HCEC 1CT (cell line): Measurements from ENCODE around the gene TPST2.
"Not testable (repeated sequence)": the region's sequence is repeated elsewhere in the genome, so short reads cannot be mapped to it uniquely, and the experiment has no call there.

Experiments used
- DNase-seq: peaks from one replicate; pipeline ENCODE4 v3.0.0-alpha.2; 2017

TPST2 gene

DNA sequence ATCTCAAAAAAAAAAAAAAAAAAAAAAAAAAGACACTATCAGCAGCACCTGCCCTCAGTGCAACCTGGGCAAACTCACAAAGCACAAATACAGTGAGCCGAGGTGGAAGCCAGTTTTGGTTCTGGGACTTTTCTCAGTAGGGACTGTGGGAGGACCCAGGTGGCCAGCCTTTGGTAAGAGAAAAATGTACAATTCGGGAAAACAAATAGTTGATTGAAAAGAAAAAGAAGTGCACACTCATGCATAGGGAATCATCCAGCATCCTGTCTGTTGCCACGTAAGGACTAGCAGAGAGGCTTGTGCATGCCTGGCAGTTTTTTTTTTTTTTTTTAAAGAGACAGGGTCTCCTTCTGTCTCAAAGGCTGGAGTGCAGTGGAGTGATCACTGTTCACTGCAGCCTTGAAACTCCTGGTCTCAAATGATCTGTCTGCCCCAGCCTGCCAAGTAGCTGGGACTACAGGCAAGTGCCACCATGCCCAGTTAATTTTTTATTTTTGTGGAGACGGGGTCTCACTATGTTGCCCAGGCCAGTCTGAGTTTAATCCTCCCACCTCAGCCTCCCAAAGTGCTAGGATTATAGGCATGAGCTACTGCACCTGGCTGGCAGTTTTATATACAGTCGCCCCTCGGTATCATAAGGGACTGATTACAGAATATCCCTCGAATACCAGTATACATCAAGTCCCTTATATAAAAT lies 36.7 kb downstream of the TPST2 start:
- peak; percentile 88 for DNase-seq

GRCh38 chr22:26552466-26552865 lies 37.5 kb downstream of the TPST2 start:
- DNase-seq, result no peak

- DNase-seq, result no peak
These were observed 38.4 kb downstream of the TPST2 start for GRCh38 chr22:26551568-26551967.

DNA sequence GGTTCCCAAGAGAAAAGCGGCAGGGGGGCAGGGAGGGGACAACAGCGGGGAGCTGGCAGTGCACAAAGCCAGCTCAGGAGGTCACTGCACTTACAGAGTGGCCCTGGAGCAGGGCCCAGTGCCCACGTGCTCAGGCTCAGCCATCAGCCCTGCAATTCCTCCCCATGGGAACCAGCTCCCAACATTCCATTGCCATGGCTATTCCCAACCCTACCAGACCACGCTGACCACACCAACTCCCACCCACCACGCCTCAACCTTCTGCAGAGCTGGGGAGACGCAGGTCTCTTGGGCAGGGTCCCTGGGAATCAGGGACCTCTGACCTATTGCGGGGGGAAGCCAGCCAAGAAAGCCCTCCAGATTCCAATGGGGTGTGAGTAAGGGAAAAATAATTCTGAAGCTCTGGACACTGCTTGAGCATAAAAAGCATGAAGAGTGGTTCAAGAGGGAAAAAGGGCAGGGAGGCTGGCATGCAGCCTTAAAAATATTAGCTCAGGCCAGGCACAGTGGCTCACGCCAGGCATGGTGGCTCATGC lies 39.4 kb downstream of the TPST2 start:
- DNase-seq, result peak; percentile 73

- DNase-seq, result no peak
These were observed 39.9 kb downstream of the TPST2 start for GRCh38 chr22:26549902-26550497.

DNA sequence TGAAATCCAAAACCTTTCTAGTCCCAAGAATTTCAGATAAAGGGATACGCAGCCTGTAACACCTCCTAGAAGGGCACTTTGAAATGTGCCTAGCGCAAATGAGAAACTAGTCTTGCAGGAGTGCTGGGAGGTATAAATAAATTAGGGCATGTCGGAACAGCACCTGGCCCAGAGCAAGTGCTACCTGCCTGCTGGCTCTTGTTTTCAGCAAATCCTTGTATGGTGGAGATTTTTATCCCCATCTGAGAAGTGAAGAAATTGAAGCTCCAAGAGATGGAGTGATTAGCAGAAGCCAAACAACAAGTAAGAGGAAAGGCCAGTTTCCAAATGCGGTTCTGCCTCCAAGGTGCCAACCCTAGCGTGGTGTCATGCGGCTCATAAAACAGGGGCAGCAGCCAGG lies 40.9 kb downstream of the TPST2 start:
- DNase-seq, result no peak

DNA sequence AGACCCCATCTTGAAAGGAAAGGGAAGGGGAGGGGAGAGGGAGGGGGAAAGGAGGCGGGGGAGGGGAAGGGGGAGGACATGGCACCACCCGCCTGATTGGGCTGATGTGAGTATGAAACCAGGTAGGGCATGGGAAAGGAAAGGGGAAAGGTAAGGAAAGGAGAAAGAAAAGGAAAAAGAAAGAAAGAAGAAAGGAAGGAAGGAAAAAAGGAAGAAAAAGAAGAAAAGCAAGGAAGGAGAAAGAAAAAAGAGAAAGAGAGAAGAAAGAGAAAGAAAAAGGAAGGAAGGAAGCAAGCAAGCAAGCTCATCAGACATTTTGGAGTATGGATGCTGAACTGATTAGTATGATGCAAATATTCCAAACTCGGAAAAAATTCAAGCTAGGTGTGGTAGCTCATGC lies 41.6 kb downstream of the TPST2 start:
- DNase-seq, result no peak

GRCh38 chr22:26547837-26548236 lies 42.1 kb downstream of the TPST2 start:
- DNase-seq, result no peak

- DNase-seq, result no peak
These were observed 42.5 kb downstream of the TPST2 start for GRCh38 chr22:26547426-26547825.

DNA sequence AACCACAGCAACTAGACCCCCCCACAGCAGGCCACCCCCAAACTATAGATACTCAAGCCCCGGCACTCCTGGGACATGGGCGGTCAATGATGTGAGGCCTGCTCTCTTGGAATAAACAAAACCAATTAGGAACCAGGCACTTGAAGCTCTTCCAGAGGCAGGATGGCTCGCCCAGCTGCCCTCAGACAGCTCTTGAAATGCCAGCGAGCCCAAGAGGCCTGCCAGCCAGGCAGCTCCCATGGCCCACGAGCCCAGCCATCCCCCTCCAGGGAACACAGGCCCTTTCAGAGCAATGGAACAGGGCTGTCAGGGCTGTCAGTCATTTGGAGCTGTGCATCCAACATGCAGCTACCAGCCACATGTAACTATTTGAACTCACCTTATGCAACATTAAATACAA lies 43.6 kb downstream of the TPST2 start:
- no peak for DNase-seq

DNA sequence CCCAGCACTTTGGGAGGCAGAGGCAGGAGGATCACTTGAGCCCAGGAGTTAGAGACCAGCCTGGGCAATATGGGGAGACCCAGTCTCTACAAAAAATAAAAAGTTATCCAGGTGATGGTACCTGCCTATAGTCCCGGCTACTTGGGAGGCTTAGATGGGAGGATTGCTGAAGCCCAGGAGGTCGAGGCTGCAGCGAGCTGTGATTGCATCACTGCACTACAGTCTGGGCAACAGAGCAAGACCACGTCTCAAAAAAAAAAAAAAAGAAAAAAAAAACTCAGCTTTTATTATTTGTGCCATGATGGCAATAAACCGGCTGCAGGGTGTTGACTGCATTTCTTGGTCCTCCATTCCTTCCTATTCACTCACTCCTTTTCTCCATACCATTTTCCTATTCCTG lies 44.1 kb downstream of the TPST2 start:
- DNase-seq, result no peak

DNA sequence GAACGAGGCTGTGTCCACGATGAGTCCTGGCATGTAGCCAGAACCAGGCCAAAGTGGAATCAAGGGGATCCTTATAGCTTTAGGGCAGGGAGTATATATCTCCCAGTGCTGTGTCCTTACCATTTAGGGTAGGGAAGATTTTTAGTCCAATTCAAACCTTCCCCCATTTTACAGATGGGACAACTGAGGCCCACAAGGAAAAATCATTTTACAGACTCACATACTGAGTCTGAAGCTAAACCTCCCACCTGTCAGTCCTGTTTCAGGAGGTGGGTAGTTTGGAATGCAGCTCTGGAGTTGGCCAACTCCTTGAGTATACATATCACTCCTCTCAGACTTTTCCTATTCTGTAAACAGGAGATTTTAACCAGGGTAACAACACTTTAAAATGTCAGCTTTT lies 44.5 kb downstream of the TPST2 start:
- DNase-seq, result no peak

- DNase-seq, result no peak
These were observed 45.4 kb downstream of the TPST2 start for GRCh38 chr22:26544489-26544888.

GRCh38 chr22:26542831-26543230 lies 47.1 kb downstream of the TPST2 start:
- DNase-seq, result no peak

DNA sequence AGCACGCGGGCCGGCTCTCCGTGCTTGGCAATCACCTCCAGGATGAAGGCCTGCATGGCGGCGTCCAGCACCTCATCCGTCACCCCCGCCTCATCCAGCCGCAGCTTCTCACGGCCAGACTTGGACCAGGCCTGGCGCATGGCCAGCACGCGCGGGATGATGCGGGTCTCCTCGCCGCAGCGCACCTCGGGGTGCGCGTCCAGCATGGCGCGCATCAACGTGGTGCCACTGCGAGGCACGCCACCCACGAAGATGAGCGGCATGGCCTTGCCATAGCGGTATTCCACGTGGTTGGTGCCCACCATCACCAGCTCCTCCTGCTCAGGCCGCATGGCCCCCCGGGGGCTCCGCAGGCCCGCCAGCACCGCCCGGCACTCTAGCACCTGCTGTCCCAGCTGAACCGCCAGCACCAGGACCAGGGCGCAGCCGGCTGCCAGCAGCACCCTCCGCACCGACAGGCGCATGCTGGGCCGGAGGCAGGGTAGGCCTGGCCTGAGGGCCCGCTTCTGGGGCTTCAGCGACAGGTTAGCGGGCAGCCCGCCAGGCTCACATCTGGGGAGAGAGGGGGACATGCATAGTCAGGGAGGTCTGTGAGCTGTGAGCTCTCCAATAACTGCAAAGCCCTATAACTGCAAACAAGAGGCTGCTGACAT lies 48.6 kb downstream of the TPST2 start:
- DNase-seq, result no peak

DNA sequence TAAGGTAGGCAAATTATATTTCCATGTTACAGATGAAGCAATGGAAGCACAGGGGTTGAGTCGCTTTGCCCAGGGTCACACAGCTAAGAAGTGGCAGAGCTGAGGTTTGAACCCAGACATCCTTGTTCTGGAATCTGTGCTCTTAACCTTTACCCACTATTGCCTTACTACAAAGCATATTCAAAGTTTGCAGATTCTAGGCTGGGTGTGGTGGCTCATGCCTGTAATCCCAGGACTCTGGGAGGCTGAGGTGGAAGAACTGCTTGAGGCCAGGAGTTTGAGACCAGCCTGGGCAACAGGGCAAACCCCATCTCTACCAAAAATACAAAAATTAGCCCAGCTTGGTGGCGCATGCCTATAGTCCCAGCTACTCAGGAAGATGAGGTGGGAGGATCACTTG lies 49.8 kb downstream of the TPST2 start:
- no peak for DNase-seq

GRCh38 chr22:26536762-26537134 lies 53.2 kb downstream of the TPST2 start:
- no peak for DNase-seq

DNA sequence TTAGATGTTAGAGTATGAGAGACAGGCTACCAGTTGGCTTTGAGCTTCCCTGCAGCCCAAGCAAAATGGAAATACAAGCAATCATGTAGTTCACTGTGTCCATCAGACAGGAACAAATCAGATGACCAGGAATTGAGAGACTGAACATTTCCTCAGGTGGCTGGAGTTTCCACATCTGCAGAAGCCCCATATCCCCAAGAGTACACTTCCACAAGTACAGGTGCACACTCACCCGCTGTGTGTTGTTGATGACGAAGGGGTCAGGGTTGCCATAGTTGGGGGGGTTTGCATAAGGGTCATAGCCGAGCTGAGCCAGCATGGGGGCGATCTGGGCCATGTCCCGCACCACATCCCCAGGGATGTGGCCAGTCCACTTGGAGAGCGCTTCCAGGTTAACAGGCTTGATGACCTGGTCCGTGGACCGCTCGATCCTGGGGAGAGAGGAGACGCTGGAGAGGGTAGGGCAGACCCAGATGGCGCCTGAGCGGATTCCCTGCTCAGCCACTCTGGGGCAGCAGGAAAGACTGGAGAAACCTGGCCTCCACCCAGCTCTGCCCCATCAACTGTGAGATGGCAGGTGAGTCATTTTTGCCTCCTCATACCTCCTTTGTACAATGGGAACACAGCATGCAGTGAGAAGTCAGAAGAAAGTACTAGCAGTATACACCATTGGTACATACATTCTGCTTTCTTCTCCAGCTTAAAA lies 53.7 kb downstream of the TPST2 start:
- DNase-seq, result no peak

DNA sequence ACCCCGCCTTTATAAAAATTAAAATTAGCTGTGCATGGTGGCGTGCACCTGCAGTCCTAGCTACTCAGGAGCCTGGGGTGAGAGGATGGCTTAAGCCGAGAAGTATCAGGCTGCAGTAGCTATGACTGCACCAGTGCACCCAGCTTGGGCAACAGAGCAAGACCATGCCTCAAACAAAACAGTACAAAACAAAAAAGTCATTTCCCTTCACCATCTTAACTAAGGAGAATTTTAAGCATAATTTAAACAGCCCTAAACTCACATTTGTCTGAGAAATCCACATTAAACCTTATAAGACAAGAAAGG lies 54.4 kb downstream of the TPST2 start:
- no peak for DNase-seq

DNA sequence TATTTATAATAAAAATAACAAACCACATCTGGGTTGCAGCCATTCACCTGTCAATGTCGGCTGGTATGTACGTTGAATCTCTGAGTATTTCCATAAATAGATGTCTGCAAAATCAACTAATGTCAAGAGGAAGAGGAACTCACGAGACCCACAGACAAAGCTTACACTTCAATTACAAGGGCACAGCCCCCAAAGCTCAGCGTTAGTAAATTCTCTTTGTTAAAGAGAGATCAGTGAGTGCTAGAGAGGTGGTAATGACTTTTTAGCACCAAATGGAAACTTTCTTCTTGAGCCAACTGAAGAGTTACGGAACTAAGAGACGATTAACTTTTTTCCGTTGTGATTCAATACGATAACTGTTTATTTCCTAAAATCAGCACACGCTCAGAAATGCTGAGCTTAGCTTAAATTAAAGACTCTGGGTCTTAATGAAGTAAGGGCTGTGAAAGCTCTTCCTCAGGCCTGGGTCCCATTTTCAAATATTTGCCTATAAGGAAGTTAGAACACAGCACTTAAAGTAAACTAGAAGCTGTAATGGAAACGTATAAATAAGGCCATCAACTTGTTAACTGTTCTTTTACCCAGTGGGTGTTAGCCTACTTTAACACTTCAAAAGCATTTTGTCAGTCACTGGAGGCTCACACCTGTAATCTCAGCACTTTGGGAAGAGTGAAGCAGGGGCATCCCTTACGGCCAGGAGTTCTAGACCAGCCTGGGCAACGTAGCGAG lies 54.9 kb downstream of the TPST2 start:
- no peak for DNase-seq

- DNase-seq, result no peak
These were observed 55.6 kb downstream of the TPST2 start for GRCh38 chr22:26534171-26534855.

GRCh38 chr22:26529345-26529744 lies 60.6 kb downstream of the TPST2 start:
- DNase-seq, result peak; percentile 59

DNA sequence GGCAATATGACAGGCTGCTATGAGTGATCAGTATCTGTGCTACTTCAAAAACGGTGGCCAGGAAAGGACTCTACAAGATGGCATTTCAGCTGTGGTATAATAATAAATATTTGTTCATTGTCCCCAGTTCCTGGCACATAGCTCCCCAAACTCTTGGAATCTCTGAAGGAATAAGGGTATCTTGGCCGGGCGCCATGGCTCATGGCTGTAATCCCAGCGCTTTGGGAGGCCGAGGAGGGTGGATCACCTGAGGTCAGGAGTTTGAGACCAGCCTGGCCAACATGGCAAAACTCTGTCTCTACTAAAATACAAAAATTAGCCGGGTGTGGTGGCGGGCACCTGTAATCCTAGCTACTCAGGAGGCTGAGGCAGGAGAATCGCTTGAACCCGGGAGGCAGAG lies 61.4 kb downstream of the TPST2 start:
- DNase-seq, result not testable (repeated sequence)
